GM06990 (cell line): ENCODE results near the gene ALK.

Experiments used
- DNase-seq: peaks from one replicate; pipeline ENCODE4 v3.0.0-alpha.2; 2011; ENCODE audit not compliant: insufficient read length; ENCODE audit errors: extremely low read depth
- H3K27me3 ChIP-seq: replicated peaks from 2 replicates; pipeline ENCODE4 v1.6.0; 2011; ENCODE audit warnings: low read length; ENCODE audit not compliant: control insufficient read depth, insufficient read depth
- H3K36me3 ChIP-seq: 2 replicates; pipeline ENCODE4 v1.5.1; 2011; ENCODE audit warnings: low read length; ENCODE audit not compliant: control insufficient read depth, insufficient read depth
- H3K4me3 ChIP-seq: replicated peaks from 2 replicates; pipeline ENCODE4 v1.5.1; 2011; ENCODE audit warnings: low read depth, mild to moderate bottlenecking, control low read depth, low read length
- TF ChIP-seq, protein P1 (sequence below): IDR thresholded peaks from 2 replicates; pipeline ENCODE4 v1.5.1; 2011; ENCODE audit warnings: low read length, control low read depth, mild to moderate bottlenecking, inconsistent platforms; ENCODE audit not compliant: insufficient read depth, poor library complexity, severe bottlenecking

ALK gene

DNA sequence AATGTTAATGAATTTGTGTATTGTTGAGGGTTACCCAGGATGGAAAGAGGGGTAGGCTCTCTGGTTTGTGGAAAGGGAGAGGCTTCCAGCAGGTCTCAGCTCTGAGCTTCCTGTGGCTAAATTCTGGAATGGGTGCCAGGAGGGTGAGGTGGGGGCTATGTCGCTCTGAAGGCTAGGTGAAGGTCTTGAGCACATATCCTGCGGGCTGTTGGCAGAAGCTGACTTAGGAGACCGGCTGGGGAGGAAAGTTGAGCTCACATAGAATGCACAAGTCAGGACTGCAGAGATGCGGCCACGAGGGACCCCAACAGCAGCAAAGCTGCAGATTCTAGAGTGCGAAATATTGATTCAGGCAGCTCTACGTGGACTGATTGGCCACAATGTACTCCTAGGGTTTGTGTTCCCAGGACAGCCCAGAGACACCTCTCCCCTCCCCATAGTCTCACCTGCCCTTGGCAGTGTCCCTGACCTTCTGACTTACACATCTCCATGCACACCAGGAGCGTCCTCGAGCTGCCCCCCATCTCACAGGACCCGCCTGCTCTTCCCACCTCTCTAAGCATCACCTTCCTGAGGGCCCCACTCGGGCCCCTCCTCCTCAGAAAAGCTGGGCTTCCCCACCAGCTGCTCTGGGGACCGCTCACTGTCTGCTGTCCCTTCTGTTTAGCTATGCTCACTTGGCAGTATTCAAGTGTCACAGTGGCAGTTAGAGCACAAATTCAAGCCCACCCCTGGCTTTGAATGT is 72.6 kb downstream of the ALK start:
- peaks cover 1% of the 10 kb centered on the region for H3K27me3 ChIP-seq
- H3K4me3 ChIP-seq: no peak overlapping the region
- TF ChIP-seq, protein P1, sequence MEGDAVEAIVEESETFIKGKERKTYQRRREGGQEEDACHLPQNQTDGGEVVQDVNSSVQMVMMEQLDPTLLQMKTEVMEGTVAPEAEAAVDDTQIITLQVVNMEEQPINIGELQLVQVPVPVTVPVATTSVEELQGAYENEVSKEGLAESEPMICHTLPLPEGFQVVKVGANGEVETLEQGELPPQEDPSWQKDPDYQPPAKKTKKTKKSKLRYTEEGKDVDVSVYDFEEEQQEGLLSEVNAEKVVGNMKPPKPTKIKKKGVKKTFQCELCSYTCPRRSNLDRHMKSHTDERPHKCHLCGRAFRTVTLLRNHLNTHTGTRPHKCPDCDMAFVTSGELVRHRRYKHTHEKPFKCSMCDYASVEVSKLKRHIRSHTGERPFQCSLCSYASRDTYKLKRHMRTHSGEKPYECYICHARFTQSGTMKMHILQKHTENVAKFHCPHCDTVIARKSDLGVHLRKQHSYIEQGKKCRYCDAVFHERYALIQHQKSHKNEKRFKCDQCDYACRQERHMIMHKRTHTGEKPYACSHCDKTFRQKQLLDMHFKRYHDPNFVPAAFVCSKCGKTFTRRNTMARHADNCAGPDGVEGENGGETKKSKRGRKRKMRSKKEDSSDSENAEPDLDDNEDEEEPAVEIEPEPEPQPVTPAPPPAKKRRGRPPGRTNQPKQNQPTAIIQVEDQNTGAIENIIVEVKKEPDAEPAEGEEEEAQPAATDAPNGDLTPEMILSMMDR: no peak
- no peaks in the 10 kb centered on the region for H3K36me3 ChIP-seq
- DNase-seq: no peak

DNA sequence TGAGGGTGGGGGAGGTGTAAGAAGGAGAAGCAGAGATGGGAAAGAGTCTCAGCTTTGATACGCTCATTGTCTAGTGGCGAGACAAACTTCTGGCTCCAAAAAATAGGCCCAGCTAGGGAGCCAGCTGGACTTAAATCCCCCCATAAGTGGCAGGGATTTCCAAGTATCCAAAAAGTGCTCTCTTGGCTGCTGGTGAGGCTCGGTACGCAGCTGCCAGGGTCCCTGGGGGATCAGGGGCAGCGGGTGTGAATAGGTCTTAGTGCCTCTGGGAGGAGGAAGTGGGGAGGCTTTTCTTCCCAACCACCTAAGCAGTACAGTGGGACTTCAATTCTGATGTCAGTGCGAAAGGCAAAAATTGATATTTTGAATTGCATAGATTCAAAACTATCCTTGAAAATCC is 73.5 kb downstream of the ALK start:
- no peaks in the 10 kb centered on the region for H3K36me3 ChIP-seq
- no peak for DNase-seq
- H3K4me3 ChIP-seq: no peak overlapping the region
- H3K27me3 ChIP-seq: peaks cover 1% of the 10 kb centered on the region
- TF ChIP-seq, protein P1: no peak

DNA sequence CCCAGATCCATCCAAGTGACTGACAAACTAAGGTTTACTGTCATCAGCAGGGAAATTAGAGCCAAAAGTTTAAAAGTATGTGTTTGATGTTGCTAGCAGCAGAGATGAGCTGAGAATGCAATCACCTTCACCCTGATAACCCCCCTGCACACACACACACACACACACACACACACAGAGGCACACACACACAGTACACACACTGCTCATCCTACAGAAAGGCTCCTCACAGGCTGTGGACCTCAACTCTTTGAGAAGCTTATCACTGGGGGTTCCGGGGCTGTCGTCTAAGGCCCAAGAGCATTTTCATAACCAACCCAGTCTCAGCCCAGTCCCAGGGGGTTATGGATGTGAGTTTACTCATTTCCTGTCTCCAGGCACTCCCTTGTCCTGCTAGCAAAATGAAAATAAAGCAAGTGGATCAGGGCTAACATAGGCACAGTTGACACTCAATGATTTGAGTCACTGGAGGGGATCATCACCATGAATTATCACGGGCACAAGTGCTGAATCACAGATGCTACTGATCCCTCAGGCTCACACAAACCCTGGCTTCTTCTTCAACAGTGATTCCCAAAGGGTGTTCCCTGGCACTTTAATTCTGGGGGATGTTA is 76.6 kb downstream of the ALK start:
- TF ChIP-seq, protein P1: no peak
- Histone ChIP-seq H3K4me3 (no peak overlapping the region), H3K27me3 (no peaks in the 10 kb centered on the region; the same call in 1 of the 2 replicates), H3K36me3 (no peaks in the 10 kb centered on the region)
- no peak for DNase-seq

DNA sequence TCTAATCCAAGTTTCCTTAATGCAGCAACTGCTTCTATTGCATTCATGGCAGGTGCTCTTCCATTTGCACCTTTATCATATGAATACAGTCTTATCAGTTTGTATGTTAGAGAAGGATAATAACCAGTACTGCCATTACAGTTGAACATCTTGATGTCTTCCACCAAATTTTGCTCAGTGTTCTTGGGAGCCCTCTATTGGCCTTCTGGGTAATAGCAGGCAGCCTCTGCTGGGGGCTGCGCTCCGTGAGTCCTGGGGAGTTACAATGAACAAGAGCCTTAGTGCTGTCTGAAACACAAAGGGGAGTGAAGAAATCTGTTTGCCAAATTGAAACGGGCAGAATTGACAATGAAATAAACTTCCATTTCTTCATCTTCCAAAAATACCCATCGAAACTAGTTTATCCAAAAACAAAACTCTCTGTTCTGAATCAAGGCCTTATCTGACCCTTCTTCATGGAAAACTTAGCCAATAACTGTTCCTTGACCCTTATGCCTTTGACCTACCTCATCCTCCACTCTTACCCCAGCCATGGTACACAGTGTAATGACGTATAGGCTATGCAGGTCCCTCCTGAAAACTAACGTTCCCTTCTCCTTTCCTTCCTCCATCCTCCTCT is 79.9 kb downstream of the ALK start:
- no peak overlapping the region for H3K4me3 ChIP-seq
- no peaks in the 10 kb centered on the region for H3K36me3 ChIP-seq
- TF ChIP-seq, protein P1: peak; percentile 91
- no peak for DNase-seq
- H3K27me3 ChIP-seq: no peaks in the 10 kb centered on the region

DNA sequence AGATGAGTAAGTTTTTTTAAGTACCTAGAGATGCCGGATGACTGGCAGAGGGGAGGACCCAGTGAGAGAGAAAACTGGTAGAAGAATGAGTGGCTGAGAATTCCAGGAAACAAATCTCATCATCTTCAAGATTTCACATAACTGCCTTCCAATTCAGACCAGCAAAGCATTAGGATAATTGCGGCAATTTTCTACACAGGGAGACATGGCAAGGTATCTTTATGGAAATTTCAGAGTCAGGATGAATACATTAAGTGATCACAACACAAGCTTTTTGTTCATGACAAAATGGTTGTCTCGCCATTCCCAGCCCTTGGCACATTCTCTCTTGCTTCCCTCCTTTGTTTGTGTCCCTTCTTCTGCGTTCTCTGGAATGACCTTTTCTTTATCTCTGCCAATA is 82.1 kb downstream of the ALK start:
- Histone ChIP-seq H3K4me3 (no peak overlapping the region), H3K27me3 (no peaks in the 10 kb centered on the region), H3K36me3 (no peaks in the 10 kb centered on the region)
- DNase-seq: no peak
- TF ChIP-seq, protein P1: no peak
